HG02870 (cell line): ENCODE results near the gene UAP1L1.
"Not testable (repeated sequence)": the region's sequence is repeated elsewhere in the genome, so short reads cannot be mapped to it uniquely, and the experiment has no call there.

ENCODE experiments used
- ATAC-seq: cut with Tn5 transposase; IDR thresholded peaks from one replicate; pipeline ENCODE4 v1.9.1; 2021; ENCODE audit warnings: mild to moderate bottlenecking, moderate library complexity; ENCODE audit not compliant: unreplicated experiment

The UAP1L1 gene

GRCh38 chr9:137077010-137077747 lies at the start of gene UAP1L1:
Gene UAP1L1, plus strand, starts transcription at chr9:137077517. Its CDS starts 16 bp downstream, at chr9:137077533.
- ATAC-seq: no peak

GRCh38 chr9:137028263-137029057 lies 48.9 kb upstream of the UAP1L1 start:
- no peak for ATAC-seq

GRCh38 chr9:137029058-137029936 lies 48.0 kb upstream of the UAP1L1 start:
- no peak for ATAC-seq

GRCh38 chr9:137030006-137030405 lies 47.3 kb upstream of the UAP1L1 start:
- no peak for ATAC-seq

GRCh38 chr9:137030538-137031527 lies 46.5 kb upstream of the UAP1L1 start:
- no peak for ATAC-seq

GRCh38 chr9:137031904-137032640 lies 45.2 kb upstream of the UAP1L1 start, which contains the start of gene FUT7:
Gene FUT7, minus strand, starts transcription at chr9:137032088. Its CDS starts 97 bp downstream, at chr9:137031991.
- ATAC-seq: no peak

GRCh38 chr9:137032858-137033257 lies 44.5 kb upstream of the UAP1L1 start:
- no peak for ATAC-seq

GRCh38 chr9:137033481-137033880 lies 43.8 kb upstream of the UAP1L1 start:
- not testable (repeated sequence) for ATAC-seq

GRCh38 chr9:137034039-137034708 lies 43.1 kb upstream of the UAP1L1 start:
- no peak for ATAC-seq

GRCh38 chr9:137034709-137035506 lies 42.4 kb upstream of the UAP1L1 start:
- ATAC-seq: no peak

- no peak for ATAC-seq
Observed at GRCh38 chr9:137035507-137035834, 41.8 kb upstream of the UAP1L1 start.

- ATAC-seq: no peak
Observed at GRCh38 chr9:137035937-137036336, 41.4 kb upstream of the UAP1L1 start.

- ATAC-seq: no peak
Observed at GRCh38 chr9:137037035-137037434, 40.3 kb upstream of the UAP1L1 start.

GRCh38 chr9:137037483-137037882 lies 39.8 kb upstream of the UAP1L1 start:
- ATAC-seq: no peak

GRCh38 chr9:137038916-137039315 lies 38.4 kb upstream of the UAP1L1 start:
- ATAC-seq: no peak

- ATAC-seq: no peak
Observed at GRCh38 chr9:137039611-137040366, 37.5 kb upstream of the UAP1L1 start.

- no peak for ATAC-seq
Observed at GRCh38 chr9:137040568-137040967, 36.7 kb upstream of the UAP1L1 start.
